Natural killer cell (primary cell): ENCODE data around the gene DUS2. TPM values are rescaled to one million over a fixed set of nuclear protein-coding genes. Genes with fewer than 3 reads are reported as not detected.

Experiments
- ATAC-seq, 3 donors: fragments of 150-1000 bp in 2 of 3; fragments of 200-7000 bp in 1 of 3; cut with Tn5 transposase; 1 replicate in 1 of 3; 2 replicates in 2 of 3; pipeline ENCODE4 v1.10.0; 2021; ENCODE audit warnings: mild to moderate bottlenecking in 2 of 3, moderate library complexity in 2 of 3
- DNase-seq, 2 donors: peaks; one replicate each; pipeline versions ENCODE4 v3.0.0 to v3.0.0-alpha.2; 2013 to 2021; ENCODE audit warnings: mixed read lengths in 1 of 2
- H3K27ac ChIP-seq: one replicate; pipeline ENCODE4 v1.5.1; 2013; ENCODE audit warnings: mild to moderate bottlenecking, low read length
- H3K27me3 ChIP-seq: one replicate; pipeline ENCODE4 v1.6.1; 2013; ENCODE audit warnings: low read length; ENCODE audit not compliant: control insufficient read depth, insufficient read depth
- H3K36me3 ChIP-seq: one replicate; pipeline ENCODE4 v1.6.1; 2013; ENCODE audit warnings: low read length; ENCODE audit not compliant: control insufficient read depth, insufficient read depth
- H3K4me1 ChIP-seq: one replicate; pipeline ENCODE4 v1.6.1; 2013; ENCODE audit warnings: low read length; ENCODE audit not compliant: control insufficient read depth, insufficient read depth
- H3K4me3 ChIP-seq: one replicate; pipeline ENCODE4 v1.5.1; 2013; ENCODE audit warnings: low read length
- H3K9me3 ChIP-seq: one replicate; pipeline ENCODE4 v1.6.1; 2013; ENCODE audit warnings: low read length; ENCODE audit not compliant: control insufficient read depth, insufficient read depth
- H3K27ac Mint-ChIP-seq, 2 donors: one replicate each; pipeline ENCODE4 v1.8.0; 2022; ENCODE audit warnings: mild to moderate bottlenecking in 2 of 2, mixed read lengths in 2 of 2, moderate library complexity in 1 of 2
- H3K27me3 Mint-ChIP-seq, 2 donors: one replicate each; pipeline ENCODE4 v1.8.0; 2022; ENCODE audit warnings: low read depth in 2 of 2, mixed read lengths in 2 of 2
- H3K36me3 Mint-ChIP-seq: one replicate; pipeline ENCODE4 v1.8.0; 2022; ENCODE audit warnings: mixed read lengths
- H3K4me1 Mint-ChIP-seq, 2 donors: one replicate each; pipeline ENCODE4 v1.8.0; 2022; ENCODE audit warnings: mixed read lengths in 2 of 2
- H3K4me3 Mint-ChIP-seq: one replicate; pipeline ENCODE4 v1.8.0; 2022; ENCODE audit warnings: mild to moderate bottlenecking, moderate library complexity, mixed read lengths
- H3K9me3 Mint-ChIP-seq, 2 donors: one replicate each; pipeline ENCODE4 v1.8.0; 2022; ENCODE audit warnings: mixed read lengths in 2 of 2
- CTCF ChIP-seq: fragments of 200-600 bp; IDR thresholded peaks from one replicate; pipeline ENCODE4 v1.8.0; 2022; ENCODE audit warnings: antibody characterized with exemption
- WGBS: methylation state at CpG from one replicate; pipeline ENCODE4 v1.1.7; 2013; ENCODE audit warnings: missing lambda C conversion rate; ENCODE audit not compliant: insufficient coverage; 5-methylcytosine and 5-hydroxymethylcytosine counted together
- intact Hi-C: fragments of 100-400 bp; cut with micrococcal nuclease; formaldehyde crosslinking; loops from one replicate; pipeline ENCODE4 v1.14.2; 2022
- total RNA-seq, 4 donors: library from RNA; stranded (reverse); fragments of 120-200 nt in 1 of 4; gene quantifications; one replicate each; pipeline versions ENCODE4 v1.2.3 to v1.2.4, GENCODE V29; 2013 to 2022

DUS2 gene
- total RNA-seq, 3 donors from 2014 or later (not counting 1 experiment from before 2014, with no cell fraction given), result 21.6 to 24.2 (median 22.7) TPM

GRCh38 chr16:68084504-68085258 lies 61.6 kb downstream of the DUS2 start:
- H3K9me3 ChIP-seq, result no peaks in the 10 kb centered on the region
- ATAC-seq, result peak; percentile 66 to 78 (median 67)
- no peak for TF ChIP-seq CTCF
- DNase-seq, result peak; percentile 88 to 91
- H3K27me3 Mint-ChIP-seq, result no peaks in the 10 kb centered on the region
- no peaks in the 10 kb centered on the region for H3K9me3 Mint-ChIP-seq
- H3K27me3 ChIP-seq, result no peaks in the 10 kb centered on the region
- peaks cover 59% of the 10 kb centered on the region for H3K4me1 ChIP-seq
- H3K4me3 ChIP-seq, result peak overlapping the region; percentile 87
- no peaks in the 10 kb centered on the region for H3K36me3 Mint-ChIP-seq
- 0% methylated on average over 42 of the region's 45 CpGs for WGBS
- H3K4me3 Mint-ChIP-seq, result peak overlapping the region; percentile 88
- H3K27ac ChIP-seq, result peak overlapping the region; percentile 95
- intact Hi-C loops, result loop anchor here (2.0 to 10.0 kb wide), 3 partner anchors 22 to 230 kb away; partner anchors contain the start of genes PRMT7 and SLC7A6OS
- H3K4me1 Mint-ChIP-seq, result peaks cover 66 to 72% of the 10 kb centered on the region in 2 donors
- no peaks in the 10 kb centered on the region for H3K36me3 ChIP-seq
- peak overlapping the region; percentile 81 to 90 for H3K27ac Mint-ChIP-seq

- WGBS, result under 1% methylated on average over 104 of the region's 104 CpGs
- TF ChIP-seq CTCF, result no peak
- Mint-ChIP-seq H3K9me3 (no peaks in the 10 kb centered on the region), H3K36me3 (no peaks in the 10 kb centered on the region), H3K27me3 (no peaks in the 10 kb centered on the region), H3K27ac (peak within 1 kb of the TSS; percentile 81 to 90), H3K4me1 (peaks cover 67 to 72% of the 10 kb centered on the region in 2 donors), H3K4me3 (peak within 1 kb of the TSS; percentile 88)
- intact Hi-C loops, result loop anchor here (2.0 to 10.0 kb wide), 3 partner anchors 23 to 229 kb away; partner anchors contain the start of genes PRMT7 and SLC7A6OS
- Histone ChIP-seq H3K27ac (peak within 1 kb of the TSS; percentile 95), H3K4me3 (peak within 1 kb of the TSS; percentile 94), H3K4me1 (peaks cover 51% of the 10 kb centered on the region), H3K27me3 (no peaks in the 10 kb centered on the region), H3K36me3 (no peaks in the 10 kb centered on the region), H3K9me3 (no peaks in the 10 kb centered on the region)
- ATAC-seq (peak; percentile 75 to 93 (median 83)), DNase-seq (peak; percentile 97 to 98)
Observed at GRCh38 chr16:68085259-68086071, 62.4 kb downstream of the DUS2 start, which contains the start of gene NFATC3. Gene NFATC3 (plus strand): TSS chr16:68085370. CDS start chr16:68085682, 312 bp downstream.

- H3K9me3 ChIP-seq, result no peaks in the 10 kb centered on the region
- H3K36me3 ChIP-seq, result no peaks in the 10 kb centered on the region
- H3K27ac ChIP-seq, result peak overlapping the region; percentile 59
- H3K4me3 ChIP-seq, result peak overlapping the region; percentile 94
- peaks cover 42% of the 10 kb centered on the region for H3K4me1 ChIP-seq
- WGBS, result 0% methylated on average over 3 of the region's 6 CpGs
- H3K27me3 Mint-ChIP-seq, result no peaks in the 10 kb centered on the region
- peaks cover 72 to 77% of the 10 kb centered on the region in 2 donors for H3K4me1 Mint-ChIP-seq
- peak overlapping the region; percentile 88 for H3K4me3 Mint-ChIP-seq
- no peaks in the 10 kb centered on the region for H3K27me3 ChIP-seq
- ATAC-seq, result no peak
- intact Hi-C loops, result loop anchor here (10.0 kb wide), 1 partner anchor 228 kb away; the partner anchor contains the start of genes PRMT7 and SLC7A6OS
- peak overlapping the region; percentile 81 to 90 for H3K27ac Mint-ChIP-seq
- no peak for TF ChIP-seq CTCF
- no peaks in the 10 kb centered on the region for H3K9me3 Mint-ChIP-seq
- no peaks in the 10 kb centered on the region for H3K36me3 Mint-ChIP-seq
- DNase-seq, result peak in 1 of 2 donors; percentile 49
Observed at GRCh38 chr16:68086336-68086841, 63.3 kb downstream of the DUS2 start.
